K562 (cell line): ENCODE results near the gene ZNF672. TPM values are rescaled to one million over a fixed set of nuclear protein-coding genes. Genes with fewer than 3 reads are reported as not detected.

Experiments
- BCOR ChIP-seq: fragments of 450-650 bp; IDR thresholded peaks from 2 replicates; pipeline ENCODE4 v1.6.1; 2016
- CHCHD3 ChIP-seq: fragments of 250-450 bp; sonication (Bioruptor Pico); IDR thresholded peaks from 2 replicates; pipeline ENCODE4 v2.1.2; 2022; ENCODE audit warnings: mild to moderate bottlenecking
- HSF4 ChIP-seq: fragments of 250-450 bp; sonication (Bioruptor Pico); IDR thresholded peaks from 2 replicates; pipeline ENCODE4 v2.1.2; 2022; ENCODE audit warnings: mild to moderate bottlenecking, moderate library complexity, borderline replicate concordance
- MIER1 ChIP-seq: fragments of 450-650 bp; IDR thresholded peaks from 2 replicates; pipeline ENCODE4 v1.6.1; 2016; ENCODE audit warnings: antibody characterized with exemption, mild to moderate bottlenecking, low read depth
- POLR2B ChIP-seq: fragments of 450-650 bp; IDR thresholded peaks from 2 replicates; pipeline ENCODE4 v1.6.1; 2018; ENCODE audit warnings: low read depth; ENCODE audit not compliant: partially characterized antibody
- SRF ChIP-seq, 2 experiments: fragments of 250-450, 450-650 bp in 1 of 2; sonication (Bioruptor Pico) in 1 of 2; sonication (generic) in 1 of 2; formaldehyde crosslinking; IDR thresholded peaks; 2 replicates each; pipeline versions ENCODE4 v1.5.0 to v1.5.1; 2020 to 2022; ENCODE audit warnings: mild to moderate bottlenecking in 1 of 2, missing genetic modification reagents in 1 of 2
- TAF1 ChIP-seq: IDR thresholded peaks from 2 replicates; pipeline ENCODE4 v1.6.1; 2011; ENCODE audit warnings: mild to moderate bottlenecking, low read length, moderate library complexity; ENCODE audit not compliant: insufficient read depth, control insufficient read depth, severe bottlenecking; ENCODE audit errors: extremely low read depth
- TCF7 ChIP-seq: sonication (generic); IDR thresholded peaks from 2 replicates; pipeline ENCODE4 v1.6.1; 2016; ENCODE audit warnings: antibody characterized with exemption, borderline replicate concordance
- U2AF1 ChIP-seq: fragments of 200-400 bp; formaldehyde crosslinking; optimal IDR thresholded peaks from 2 replicates; pipeline ENCODE3; 2017; ENCODE audit warnings: mild to moderate bottlenecking, low read depth, low read length, moderate library complexity
- WHSC1 ChIP-seq: IDR thresholded peaks from one replicate; pipeline ENCODE4 v1.6.1; 2012; ENCODE audit warnings: low read length, control low read depth, inconsistent platforms
- ZNF263 ChIP-seq: sonication (generic); formaldehyde crosslinking; IDR thresholded peaks from 2 replicates; pipeline ENCODE4 v1.8.0; 2022; ENCODE audit warnings: mild to moderate bottlenecking, missing genetic modification reagents, borderline replicate concordance
- ZNF830 ChIP-seq: fragments of 250-450 bp; sonication (Bioruptor Pico); IDR thresholded peaks from 2 replicates; pipeline ENCODE4 v1.5.0; 2021; ENCODE audit warnings: mild to moderate bottlenecking
- polyA plus RNA-seq, 8 experiments: library from polyadenylated mRNA; depleted of rRNA in 4 of 8; stranded (reverse) in 5 of 8; unstranded in 3 of 8; fragments of >200 nt; fragmentation: Nextera tagmentation in 2 of 8; fragmentation: Illumina TruSeq in 1 of 8; extraction: Ambion mirVana in 2 of 8; extraction: Trizol in 1 of 8; gene quantifications; 2 replicates each; pipeline versions ENCODE4 v1.2.1 to v1.2.3, GENCODE V29; 2011 to 2014; ENCODE audit warnings: inconsistent platforms in 1 of 8, missing spikeins in 1 of 8
- total RNA-seq, 7 experiments: library from RNA; depleted of rRNA in 6 of 7; stranded (reverse); fragments of >200 nt in 6 of 7; fragmentation: Illumina TruSeq in 2 of 7; extraction: Trizol in 2 of 7; gene quantifications; 2 replicates each; pipeline versions ENCODE4 v1.2.1 to v1.2.3, GENCODE V29; 2011 to 2021; ENCODE audit warnings: low replicate concordance in 1 of 7
- TF ChIP-seq, protein P1 (sequence below): fragments of 250-450 bp; sonication (Bioruptor Pico); IDR thresholded peaks from 2 replicates; pipeline ENCODE4 v1.8.0; 2022; ENCODE audit warnings: inconsistent platforms, mild to moderate bottlenecking, moderate library complexity, borderline replicate concordance
- TF ChIP-seq, protein P2 (sequence below): sonication (generic); formaldehyde crosslinking; IDR thresholded peaks from 2 replicates; pipeline ENCODE4 v1.9.0; 2022; ENCODE audit warnings: mild to moderate bottlenecking, missing genetic modification reagents
- TF ChIP-seq, protein P3 (sequence below), 2 experiments: fragments of 200-800 bp in 1 of 2; sonication (Bioruptor generic) in 1 of 2; sonication (generic) in 1 of 2; formaldehyde crosslinking in 1 of 2; IDR thresholded peaks in 1 of 2; conservative IDR thresholded peaks in 1 of 2; 2 replicates each; pipeline versions ENCODE4 v1.5.0 to v1.6.1; 2016 to 2020; ENCODE audit warnings: missing compliant biosample characterization in 1 of 2, missing genetic modification characterization in 1 of 2, missing genetic modification reagents in 1 of 2
- TF ChIP-seq, protein P4 (sequence below), 2 experiments: fragments of 250-450 bp in 1 of 2; fragments of 450-650 bp in 1 of 2; sonication (Bioruptor Pico) in 1 of 2; IDR thresholded peaks; 2 replicates each; pipeline versions ENCODE4 v1.6.1 to v1.8.0; 2016 to 2021; ENCODE audit warnings: mild to moderate bottlenecking in 2 of 2, moderate library complexity in 2 of 2, missing compliant biosample characterization in 1 of 2, missing genetic modification characterization in 1 of 2
- TF ChIP-seq, protein P5 (sequence below): sonication (generic); formaldehyde crosslinking; IDR thresholded peaks from 2 replicates; pipeline ENCODE4 v1.8.0; 2022; ENCODE audit warnings: missing genetic modification reagents, mild to moderate bottlenecking, borderline replicate concordance

The ZNF672 gene
- total and polyA plus RNA-seq, 9 of the 15 experiments (the other 6 are each of a cell fraction or from before 2014, with no cell fraction given), result 1.9 to 57.9 (median 24.1) TPM

DNA sequence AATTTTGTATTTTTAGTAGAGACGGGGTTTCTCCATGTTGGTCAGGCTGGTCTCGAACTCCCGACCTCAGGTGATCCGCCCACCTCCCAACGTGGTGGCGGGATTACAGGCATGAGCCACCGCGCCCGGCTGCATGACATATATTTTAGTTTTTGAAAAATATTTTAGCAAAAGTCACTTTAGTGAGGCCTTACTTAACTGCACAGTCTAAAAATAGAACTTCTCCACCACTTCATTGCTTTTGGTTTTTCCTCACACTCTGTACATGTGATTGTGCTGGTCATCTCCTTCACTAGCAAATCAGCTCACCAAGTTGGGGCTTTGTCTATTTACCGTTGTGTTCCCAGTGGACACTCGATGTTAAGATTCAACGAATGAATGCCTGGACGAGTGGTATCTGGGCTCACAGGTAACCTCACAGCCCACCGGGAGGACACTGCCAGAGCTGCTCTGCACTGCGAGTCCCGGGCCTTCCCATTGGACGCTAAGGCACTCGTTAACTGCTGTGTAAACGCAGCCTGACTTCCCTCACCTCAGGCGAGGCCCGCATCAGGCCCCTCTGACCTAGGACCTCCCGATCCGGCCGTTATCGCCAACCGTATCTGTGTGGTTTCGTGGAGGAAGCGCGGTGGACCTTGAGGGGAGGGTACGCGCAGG, 34.9 kb downstream of the ZNF672 start (continued):
- TF ChIP-seq, protein P1, sequence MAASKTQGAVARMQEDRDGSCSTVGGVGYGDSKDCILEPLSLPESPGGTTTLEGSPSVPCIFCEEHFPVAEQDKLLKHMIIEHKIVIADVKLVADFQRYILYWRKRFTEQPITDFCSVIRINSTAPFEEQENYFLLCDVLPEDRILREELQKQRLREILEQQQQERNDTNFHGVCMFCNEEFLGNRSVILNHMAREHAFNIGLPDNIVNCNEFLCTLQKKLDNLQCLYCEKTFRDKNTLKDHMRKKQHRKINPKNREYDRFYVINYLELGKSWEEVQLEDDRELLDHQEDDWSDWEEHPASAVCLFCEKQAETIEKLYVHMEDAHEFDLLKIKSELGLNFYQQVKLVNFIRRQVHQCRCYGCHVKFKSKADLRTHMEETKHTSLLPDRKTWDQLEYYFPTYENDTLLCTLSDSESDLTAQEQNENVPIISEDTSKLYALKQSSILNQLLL (CRISPR knock-in tag), result no peak
- TF ChIP-seq U2AF1 (no peak), SRF (CRISPR knock-in tag; IDR thresholded peaks at IDR 0.05) (0 out of 4 replicates have a peak, but pooled peaks of 1 of the 2 experiments have one; percentile 10), TCF7 (0 out of 2 replicates have a peak, but pooled peaks have one; percentile 77), HSF4 (CRISPR knock-in tag) (peak; percentile 43; the same call in 1 of the 2 replicates), ZNF263 (CRISPR knock-in tag) (peak; percentile 31; the same call in 1 of the 2 replicates), TAF1 (no peak), WHSC1 (no peak), MIER1 (no peak), ZNF830 (CRISPR knock-in tag) (no peak), BCOR (peak; percentile 52; the same call in 1 of the 2 replicates), POLR2B (no peak), CHCHD3 (no peak)
- TF ChIP-seq, protein P2, sequence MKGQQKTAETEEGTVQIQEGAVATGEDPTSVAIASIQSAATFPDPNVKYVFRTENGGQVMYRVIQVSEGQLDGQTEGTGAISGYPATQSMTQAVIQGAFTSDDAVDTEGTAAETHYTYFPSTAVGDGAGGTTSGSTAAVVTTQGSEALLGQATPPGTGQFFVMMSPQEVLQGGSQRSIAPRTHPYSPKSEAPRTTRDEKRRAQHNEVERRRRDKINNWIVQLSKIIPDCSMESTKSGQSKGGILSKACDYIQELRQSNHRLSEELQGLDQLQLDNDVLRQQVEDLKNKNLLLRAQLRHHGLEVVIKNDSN (CRISPR knock-in tag), result peak; percentile 36; the same call in 1 of the 2 replicates
- TF ChIP-seq, protein P3, sequence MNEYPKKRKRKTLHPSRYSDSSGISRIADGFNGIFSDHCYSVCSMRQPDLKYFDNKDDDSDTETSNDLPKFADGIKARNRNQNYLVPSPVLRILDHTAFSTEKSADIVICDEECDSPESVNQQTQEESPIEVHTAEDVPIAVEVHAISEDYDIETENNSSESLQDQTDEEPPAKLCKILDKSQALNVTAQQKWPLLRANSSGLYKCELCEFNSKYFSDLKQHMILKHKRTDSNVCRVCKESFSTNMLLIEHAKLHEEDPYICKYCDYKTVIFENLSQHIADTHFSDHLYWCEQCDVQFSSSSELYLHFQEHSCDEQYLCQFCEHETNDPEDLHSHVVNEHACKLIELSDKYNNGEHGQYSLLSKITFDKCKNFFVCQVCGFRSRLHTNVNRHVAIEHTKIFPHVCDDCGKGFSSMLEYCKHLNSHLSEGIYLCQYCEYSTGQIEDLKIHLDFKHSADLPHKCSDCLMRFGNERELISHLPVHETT (CRISPR knock-in tag; conservative IDR thresholded peaks at IDR 0.05 in 1 of 2, IDR thresholded peaks at IDR 0.05 in 1 of 2), result no peak
- TF ChIP-seq, protein P4, sequence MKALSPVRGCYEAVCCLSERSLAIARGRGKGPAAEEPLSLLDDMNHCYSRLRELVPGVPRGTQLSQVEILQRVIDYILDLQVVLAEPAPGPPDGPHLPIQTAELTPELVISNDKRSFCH (CRISPR knock-in tag; IDR thresholded peaks at IDR 0.05), result no peak
- TF ChIP-seq, protein P4 (tag; IDR thresholded peaks at IDR 0.05), result peak; percentile 67; the same call in 1 of the 2 replicates
- TF ChIP-seq, protein P5, sequence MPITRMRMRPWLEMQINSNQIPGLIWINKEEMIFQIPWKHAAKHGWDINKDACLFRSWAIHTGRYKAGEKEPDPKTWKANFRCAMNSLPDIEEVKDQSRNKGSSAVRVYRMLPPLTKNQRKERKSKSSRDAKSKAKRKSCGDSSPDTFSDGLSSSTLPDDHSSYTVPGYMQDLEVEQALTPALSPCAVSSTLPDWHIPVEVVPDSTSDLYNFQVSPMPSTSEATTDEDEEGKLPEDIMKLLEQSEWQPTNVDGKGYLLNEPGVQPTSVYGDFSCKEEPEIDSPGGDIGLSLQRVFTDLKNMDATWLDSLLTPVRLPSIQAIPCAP (CRISPR knock-in tag), result no peak
